Type B pancreatic cell (in vitro differentiated cells): ENCODE data around the gene FOXL1. TPM values are rescaled to one million over a fixed set of nuclear protein-coding genes. Genes with fewer than 3 reads are reported as not detected.

Experiments
- DNase-seq: peaks from one replicate; pipeline ENCODE4 v3.0.0; 2021; ENCODE audit warnings: mixed read lengths; ENCODE audit not compliant: unreplicated experiment; ENCODE audit errors: extremely low spot score
- H3K27ac Mint-ChIP-seq: 2 replicates; pipeline ENCODE4 v1.8.0; 2021; ENCODE audit warnings: mild to moderate bottlenecking, mixed read lengths
- H3K27me3 Mint-ChIP-seq: 2 replicates; pipeline ENCODE4 v1.8.0; 2021; ENCODE audit warnings: mixed read lengths
- H3K36me3 Mint-ChIP-seq: 2 replicates; pipeline ENCODE4 v1.8.0; 2021; ENCODE audit warnings: mixed read lengths
- H3K4me1 Mint-ChIP-seq: one replicate; pipeline ENCODE4 v1.8.0; 2021; ENCODE audit warnings: mixed read lengths; ENCODE audit not compliant: unreplicated experiment
- H3K4me3 Mint-ChIP-seq: 2 replicates; pipeline ENCODE4 v1.8.0; 2021; ENCODE audit warnings: mild to moderate bottlenecking, mixed read lengths
- H3K9me3 Mint-ChIP-seq: 2 replicates; pipeline ENCODE4 v1.8.0; 2021; ENCODE audit warnings: mixed read lengths
- total RNA-seq: library from RNA; stranded (reverse); gene quantifications from 2 replicates; pipeline ENCODE4 v1.2.1, GENCODE V29; 2021; ENCODE audit warnings: low replicate concordance
- TF ChIP-seq, protein P1 (sequence below): fragments of 200-600 bp; sonication (generic); conservative IDR thresholded peaks from 2 replicates; pipeline ENCODE4 v1.5.0; 2021; ENCODE audit warnings: antibody characterized with exemption, mild to moderate bottlenecking

FOXL1 gene
- total RNA-seq, 1 donor from 2014 or later, result 2.2 TPM

- H3K4me1 Mint-ChIP-seq, result peaks cover 10% of the 10 kb centered on the region
- no peaks in the 10 kb centered on the region for H3K9me3 Mint-ChIP-seq
- H3K27ac Mint-ChIP-seq, result no peak overlapping the region
- peaks cover 23% of the 10 kb centered on the region for H3K27me3 Mint-ChIP-seq
- DNase-seq, result no peak
- no peaks in the 10 kb centered on the region for H3K36me3 Mint-ChIP-seq
- TF ChIP-seq, protein P1, sequence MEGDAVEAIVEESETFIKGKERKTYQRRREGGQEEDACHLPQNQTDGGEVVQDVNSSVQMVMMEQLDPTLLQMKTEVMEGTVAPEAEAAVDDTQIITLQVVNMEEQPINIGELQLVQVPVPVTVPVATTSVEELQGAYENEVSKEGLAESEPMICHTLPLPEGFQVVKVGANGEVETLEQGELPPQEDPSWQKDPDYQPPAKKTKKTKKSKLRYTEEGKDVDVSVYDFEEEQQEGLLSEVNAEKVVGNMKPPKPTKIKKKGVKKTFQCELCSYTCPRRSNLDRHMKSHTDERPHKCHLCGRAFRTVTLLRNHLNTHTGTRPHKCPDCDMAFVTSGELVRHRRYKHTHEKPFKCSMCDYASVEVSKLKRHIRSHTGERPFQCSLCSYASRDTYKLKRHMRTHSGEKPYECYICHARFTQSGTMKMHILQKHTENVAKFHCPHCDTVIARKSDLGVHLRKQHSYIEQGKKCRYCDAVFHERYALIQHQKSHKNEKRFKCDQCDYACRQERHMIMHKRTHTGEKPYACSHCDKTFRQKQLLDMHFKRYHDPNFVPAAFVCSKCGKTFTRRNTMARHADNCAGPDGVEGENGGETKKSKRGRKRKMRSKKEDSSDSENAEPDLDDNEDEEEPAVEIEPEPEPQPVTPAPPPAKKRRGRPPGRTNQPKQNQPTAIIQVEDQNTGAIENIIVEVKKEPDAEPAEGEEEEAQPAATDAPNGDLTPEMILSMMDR, result no peak
- no peak overlapping the region for H3K4me3 Mint-ChIP-seq
These were observed 46.7 kb downstream of the FOXL1 start for GRCh38 chr16:86625029-86625428.

GRCh38 chr16:86625821-86626220 lies 47.5 kb downstream of the FOXL1 start:
- no peak for DNase-seq
- Mint-ChIP-seq H3K9me3 (no peaks in the 10 kb centered on the region), H3K36me3 (no peaks in the 10 kb centered on the region), H3K27me3 (peaks cover 23% of the 10 kb centered on the region), H3K4me3 (no peak overlapping the region), H3K4me1 (peaks cover 10% of the 10 kb centered on the region), H3K27ac (no peak overlapping the region)
- TF ChIP-seq, protein P1, result no peak

- H3K27me3 Mint-ChIP-seq, result peaks cover 22% of the 10 kb centered on the region
- TF ChIP-seq, protein P1, result no peak
- no peaks in the 10 kb centered on the region for H3K9me3 Mint-ChIP-seq
- no peak overlapping the region for H3K27ac Mint-ChIP-seq
- H3K4me3 Mint-ChIP-seq, result no peak overlapping the region
- no peak for DNase-seq
- H3K4me1 Mint-ChIP-seq, result peaks cover 10% of the 10 kb centered on the region
- no peaks in the 10 kb centered on the region for H3K36me3 Mint-ChIP-seq
These were observed 47.9 kb downstream of the FOXL1 start for GRCh38 chr16:86626284-86626683.

DNA sequence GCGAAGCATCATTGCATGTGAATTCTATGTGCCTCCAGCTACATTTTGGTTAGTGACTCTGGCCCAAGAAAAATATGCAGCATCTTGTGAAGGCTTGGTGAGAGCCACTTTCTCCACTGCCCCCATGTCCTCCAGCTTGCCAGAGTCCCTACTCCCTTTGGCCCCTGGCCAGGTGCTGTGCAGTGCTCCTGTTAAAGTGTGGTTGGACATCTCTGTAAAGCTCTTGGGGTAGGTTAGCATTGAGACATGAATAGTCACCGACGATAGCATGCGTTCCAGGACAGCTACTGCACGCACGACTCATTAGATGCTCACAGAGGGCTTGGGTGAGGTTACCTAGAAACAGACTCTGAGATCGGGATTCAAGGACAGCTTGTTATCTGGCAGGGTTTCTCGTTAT lies 48.6 kb downstream of the FOXL1 start:
- TF ChIP-seq, protein P1, result no peak
- H3K27ac Mint-ChIP-seq, result no peak overlapping the region
- peaks cover 15% of the 10 kb centered on the region for H3K4me1 Mint-ChIP-seq
- no peaks in the 10 kb centered on the region for H3K9me3 Mint-ChIP-seq
- no peak for DNase-seq
- no peaks in the 10 kb centered on the region for H3K36me3 Mint-ChIP-seq
- peaks cover 19% of the 10 kb centered on the region for H3K27me3 Mint-ChIP-seq
- H3K4me3 Mint-ChIP-seq, result no peak overlapping the region

DNA sequence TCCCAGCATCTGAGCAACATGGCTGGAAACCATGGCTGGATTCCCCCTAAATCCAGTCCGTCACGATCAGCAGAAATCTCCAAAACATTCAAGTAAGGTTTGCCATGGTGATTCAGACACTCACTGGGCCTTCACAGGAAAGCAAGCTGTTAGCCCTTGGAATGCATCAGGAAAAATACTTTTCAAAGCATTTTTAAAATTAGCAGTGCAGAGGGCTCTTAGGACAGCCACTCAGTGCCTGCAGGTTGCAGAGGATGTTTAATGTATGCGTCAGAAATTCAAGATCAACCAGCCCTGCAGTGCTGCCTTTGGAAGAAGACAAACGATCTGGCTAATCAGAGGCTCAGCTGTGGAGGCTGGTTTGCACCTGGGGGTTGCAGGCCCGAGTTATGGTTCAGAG lies 50.3 kb downstream of the FOXL1 start:
- Mint-ChIP-seq H3K27me3 (peaks cover 12% of the 10 kb centered on the region), H3K4me1 (peaks cover 9% of the 10 kb centered on the region)
- DNase-seq, result no peak

More for the DNA sequence above, 50.3 kb downstream of the FOXL1 start:
- Mint-ChIP-seq H3K36me3 (no peaks in the 10 kb centered on the region), H3K4me3 (no peak overlapping the region), H3K9me3 (peaks cover 4% of the 10 kb centered on the region), H3K27ac (no peak overlapping the region)
- TF ChIP-seq, protein P1, result no peak
